Tibial nerve (tissue), 4 donors: ENCODE measurements around the gene TJP2.

Experiments used
- CTCF ChIP-seq, 5 experiments: fragments of 200-600 bp in 3 of 5; fragments of 450-650 bp in 2 of 5; sonication (generic) in 3 of 5; IDR thresholded peaks; one replicate each; pipeline ENCODE4 v1.5.1; 2016 to 2019; ENCODE audit warnings: antibody characterized with exemption in 5 of 5, mild to moderate bottlenecking in 3 of 5, moderate library complexity in 2 of 5
- EP300 ChIP-seq, 2 donors: sonication (generic); formaldehyde crosslinking; IDR thresholded peaks; one replicate each; pipeline ENCODE4 v1.6.1; 2017; ENCODE audit warnings: antibody characterized with exemption in 2 of 2, mild to moderate bottlenecking in 1 of 2
- POLR2A ChIP-seq, 2 donors: fragments of 450-650 bp; IDR thresholded peaks; one replicate each; pipeline ENCODE4 v1.6.1; 2017; ENCODE audit warnings: antibody characterized with exemption in 2 of 2, mild to moderate bottlenecking in 2 of 2, moderate library complexity in 2 of 2

GRCh38 chr9:69255591-69255990 is 81.5 kb downstream of the TJP2 start:
- no peak for TF ChIP-seq CTCF (IDR thresholded peaks at IDR 0.05)
- no peak for TF ChIP-seq POLR2A (IDR thresholded peaks at IDR 0.05)
- no peak for TF ChIP-seq EP300 (IDR thresholded peaks at IDR 0.05)
